GM12878 (cell line): ENCODE data around the gene RAB3IL1. TPM values are rescaled to one million over a fixed set of nuclear protein-coding genes. Genes with fewer than 3 reads are reported as not detected.

Experiments used
- ATAC-seq: fragments of 200-7000 bp; cut with Tn5 transposase; 3 replicates; pipeline ENCODE4 v1.9.1; 2020; ENCODE audit warnings: mild to moderate bottlenecking, moderate library complexity
- BruUV-seq: library from RNA; stranded (reverse); fragments of 400-500 nt; replicated peaks from 2 replicates; lab custom pipeline; 2021; lab: Mats Ljungman, UMichigan
- CTCF ChIA-PET: fragments of 300-600 bp; sonication (Branson Sonifier 250); formaldehyde crosslinking; extraction: SDS; loops from one replicate; lab custom pipeline; 2021; ENCODE audit warnings: inconsistent platforms; lab: Yijun Ruan, JAX
- POLR2A ChIA-PET: fragments of 350-600 bp; formaldehyde crosslinking; extraction: SDS; loops from one replicate; lab custom pipeline; 2021; ENCODE audit warnings: inconsistent platforms; lab: Charles Lee
- RAD21 ChIA-PET: fragments of 300-600 bp; sonication (Branson Sonifier 250); formaldehyde crosslinking; loops from one replicate; lab custom pipeline; 2023; ENCODE audit warnings: antibody characterized with exemption; ENCODE audit not compliant: unreplicated experiment; lab: Charles Lee
- SMC1A ChIA-PET: fragments of 300-600 bp; sonication (Branson Sonifier 250); formaldehyde crosslinking; loops from one replicate; lab custom pipeline; 2023; ENCODE audit not compliant: unreplicated experiment, uncharacterized antibody; lab: Charles Lee
- DNase-seq: peaks from one replicate; pipeline ENCODE4 v3.0.0-alpha.2; 2011; ENCODE audit warnings: low read depth, low spot score
- FAIRE-seq: peaks from 3 replicates; lab custom pipeline; 2011; peaks lifted over from hg19 to GRCh38; lab: Jason Lieb, UNC
- H2AFZ ChIP-seq: 2 replicates; pipeline ENCODE4 v1.6.0; 2011; ENCODE audit warnings: low read depth, low read length, control low read depth; ENCODE audit not compliant: control insufficient read depth
- H3K27ac ChIP-seq: 2 replicates; pipeline ENCODE4 v1.5.1; 2011; ENCODE audit warnings: control low read depth; ENCODE audit not compliant: control insufficient read depth, insufficient read depth
- H3K27me3 ChIP-seq, 2 experiments: replicated peaks in 1 of 2; 2 replicates each; pipeline versions ENCODE4 v1.6.0 to v1.6.1; 2011; ENCODE audit warnings: low read length in 1 of 2; ENCODE audit not compliant: control insufficient read depth in 2 of 2, insufficient read depth in 2 of 2
- H3K36me3 ChIP-seq, 2 experiments: 2 replicates each; pipeline ENCODE4 v1.5.1; 2011; ENCODE audit warnings: low read length in 1 of 2; ENCODE audit not compliant: control insufficient read depth in 2 of 2, insufficient read depth in 2 of 2
- H3K4me1 ChIP-seq: 2 replicates; pipeline ENCODE4 v1.6.1; 2011; ENCODE audit warnings: mild to moderate bottlenecking, low read length, moderate library complexity, mixed read lengths; ENCODE audit not compliant: control insufficient read depth, insufficient read depth
- H3K4me2 ChIP-seq: 2 replicates; pipeline ENCODE4 v1.6.0; 2011; ENCODE audit warnings: control low read depth; ENCODE audit not compliant: control insufficient read depth, insufficient read depth
- H3K4me3 ChIP-seq: fragments of 200-600 bp; sonication (generic); 2 replicates; pipeline ENCODE4 v1.5.1; 2016
- H3K79me2 ChIP-seq: 2 replicates; pipeline ENCODE4 v1.6.0; 2011; ENCODE audit warnings: low read length; ENCODE audit not compliant: control insufficient read depth, insufficient read depth
- H3K9ac ChIP-seq: 2 replicates; pipeline ENCODE4 v1.8.0; 2011; ENCODE audit warnings: low read length, control low read depth, mixed read lengths; ENCODE audit not compliant: control insufficient read depth, insufficient read depth
- H3K9me3 ChIP-seq: replicated peaks from 3 replicates; pipeline ENCODE4 v1.5.1; 2011; ENCODE audit warnings: mild to moderate bottlenecking, low read length; ENCODE audit not compliant: control insufficient read depth, insufficient read depth
- H4K20me1 ChIP-seq: 2 replicates; pipeline ENCODE4 v1.6.0; 2011; ENCODE audit not compliant: control insufficient read depth, insufficient read depth
- FOS ChIP-seq: IDR thresholded peaks from 3 replicates; pipeline ENCODE4 v1.6.1; 2011; ENCODE audit warnings: borderline replicate concordance; ENCODE audit not compliant: insufficient read length; ENCODE audit errors: extremely low read depth
- HCFC1 ChIP-seq: fragments of 150-350 bp; IDR thresholded peaks from 2 replicates; pipeline ENCODE4 v1.6.1; 2014; ENCODE audit warnings: low read length
- JUNB ChIP-seq: IDR thresholded peaks from 2 replicates; pipeline ENCODE4 v1.6.1; 2016; ENCODE audit warnings: antibody characterized with exemption, mild to moderate bottlenecking
- KDM1A ChIP-seq: fragments of 200-600 bp; sonication (generic); IDR thresholded peaks from 2 replicates; pipeline ENCODE4 v1.6.1; 2016; ENCODE audit warnings: borderline replicate concordance
- MYC ChIP-seq: IDR thresholded peaks from 2 replicates; pipeline ENCODE4 v1.6.1; 2011; ENCODE audit warnings: mild to moderate bottlenecking, low read length, moderate library complexity, inconsistent platforms; ENCODE audit not compliant: insufficient read depth, insufficient replicate concordance, insufficient read length, severe bottlenecking
- PAX5 ChIP-seq: IDR thresholded peaks from 2 replicates; pipeline ENCODE4 v1.6.1; 2011; ENCODE audit warnings: low read depth, low read length, borderline replicate concordance
- RAD51 ChIP-seq: fragments of 450-650 bp; IDR thresholded peaks from 2 replicates; pipeline ENCODE4 v1.6.1; 2016; ENCODE audit warnings: moderate library complexity, mild to moderate bottlenecking, inconsistent platforms
- RBBP5 ChIP-seq: fragments of 200-600 bp; sonication (generic); conservative IDR thresholded peaks from 2 replicates; pipeline ENCODE4 v1.6.1; 2016
- RFX5 ChIP-seq: IDR thresholded peaks from 2 replicates; pipeline ENCODE4 v1.6.1; 2011; ENCODE audit warnings: low read depth, low read length, improper control_type of control experiment
- RUNX3 ChIP-seq: IDR thresholded peaks from 2 replicates; pipeline ENCODE4 v1.6.1; 2012; ENCODE audit warnings: low read length, inconsistent platforms
- SPI1 ChIP-seq: IDR thresholded peaks from 2 replicates; pipeline ENCODE4 v1.6.1; 2011; ENCODE audit warnings: low read depth, mild to moderate bottlenecking, low read length, moderate library complexity, borderline replicate concordance; ENCODE audit not compliant: insufficient read depth
- SREBF2 ChIP-seq: IDR thresholded peaks from 2 replicates; pipeline ENCODE4 v1.6.1; 2012; ENCODE audit warnings: mild to moderate bottlenecking, low read length
- WGBS: methylation state at CpG from one replicate; pipeline ENCODE4 v1.1.6; 2016; ENCODE audit warnings: low lambda C conversion rate; ENCODE audit not compliant: insufficient replicate concordance, insufficient coverage; ENCODE audit errors: missing lambda C conversion rate; 5-methylcytosine and 5-hydroxymethylcytosine counted together
- in situ Hi-C: fragments of 300-500 bp; cut with MboI; formaldehyde crosslinking; loops from 9 replicates; pipeline ENCODE4 v1.14.3; 2018; ENCODE audit warnings: mixed read lengths
- intact Hi-C: fragments of 100-400 bp; cut with micrococcal nuclease; formaldehyde crosslinking; loops from one replicate; pipeline ENCODE4 v1.14.2; 2022; ENCODE audit not compliant: unreplicated experiment
- polyA plus RNA-seq, 11 experiments: library from polyadenylated mRNA; depleted of rRNA in 4 of 11; unstranded in 6 of 11; stranded (reverse) in 5 of 11; fragments of >200 nt; fragmentation: Nextera tagmentation in 4 of 11; fragmentation: Illumina TruSeq in 1 of 11; extraction: Ambion mirVana in 4 of 11; extraction: Trizol in 1 of 11; gene quantifications; 1 replicate in 1 of 11; 2 replicates in 10 of 11; pipeline versions ENCODE4 v1.2.1 to v1.2.3, GENCODE V29; 2011 to 2016; ENCODE audit warnings: inconsistent platforms in 2 of 11, missing spikeins in 2 of 11, low read depth in 1 of 11
- total RNA-seq, 4 experiments: library from RNA; depleted of rRNA in 3 of 4; stranded (reverse); fragments of >200 nt in 3 of 4; fragmentation: Illumina TruSeq in 1 of 4; extraction: Trizol in 1 of 4; gene quantifications; 2 replicates each; pipeline versions ENCODE4 v1.2.1 to v1.2.3, GENCODE V29; 2013 to 2021
- TF ChIP-seq, protein P1 (sequence below): IDR thresholded peaks from 2 replicates; pipeline ENCODE4 v1.6.1; 2012; ENCODE audit warnings: low read depth, low read length, improper control_type of control experiment

The RAB3IL1 gene
- total and polyA plus RNA-seq, 10 of the 15 experiments (the other 5 are each of a cell fraction or from before 2014, with no cell fraction given), result 0.04 TPM; not detected in 9

DNA sequence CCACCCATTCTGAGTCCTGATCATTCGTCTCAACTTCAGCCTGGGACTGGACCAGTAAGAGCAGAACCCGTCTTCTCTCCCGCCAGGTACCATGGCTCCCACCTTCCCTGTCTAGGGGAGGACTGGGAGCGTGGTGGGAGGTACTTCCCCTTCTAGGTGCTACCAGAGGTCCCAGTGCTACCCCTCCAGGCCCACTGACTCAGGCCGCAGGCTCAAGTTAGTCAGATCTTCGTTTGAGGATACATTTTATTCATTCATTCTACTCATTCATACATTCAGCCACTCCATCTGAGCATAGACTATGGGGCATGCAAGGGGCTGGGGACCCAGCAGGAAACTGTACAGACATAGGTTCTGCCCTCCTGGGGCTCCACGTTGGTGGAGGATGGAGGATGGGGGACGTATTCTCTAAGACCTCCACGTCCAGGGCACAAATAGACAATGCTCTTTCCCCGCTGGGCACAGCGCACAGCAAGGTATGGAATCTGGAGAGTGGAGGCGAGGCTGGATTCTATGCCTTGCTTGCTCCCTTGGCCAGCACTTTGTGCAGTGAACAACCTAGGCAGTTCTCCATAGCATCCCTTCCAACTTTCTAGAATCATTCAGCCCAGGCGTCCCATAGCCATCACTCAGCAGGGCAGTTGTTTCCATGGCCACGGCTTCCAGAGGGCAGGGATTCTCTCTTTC lies 1.0 kb upstream of the RAB3IL1 start:
- H2AFZ ChIP-seq, result no peak overlapping the region
- H3K36me3 ChIP-seq, result no peaks in the 10 kb centered on the region
- SMC1A ChIA-PET, result no interaction called here
- in situ Hi-C loops, result no loop called here
- H4K20me1 ChIP-seq, result no peaks in the 10 kb centered on the region
- CTCF ChIA-PET, result no interaction called here
- DNase-seq (no peak), FAIRE-seq (no peak), ATAC-seq (no peak)
- H3K9me3 ChIP-seq, result no peaks in the 10 kb centered on the region
- H3K9ac ChIP-seq, result no peak overlapping the region
- H3K4me3 ChIP-seq, result no peak overlapping the region
- WGBS, result 39% methylated on average over 14 of the region's 14 CpGs
- H3K4me2 ChIP-seq, result no peak overlapping the region
- peaks cover 6 to 9% of the 10 kb centered on the region in 2 experiments; a peak in 3 of 4 replicates for H3K27me3 ChIP-seq
- no peak overlapping the region for H3K27ac ChIP-seq
- H3K79me2 ChIP-seq, result no peaks in the 10 kb centered on the region
- intact Hi-C loops, result no loop called here
- TF ChIP-seq RUNX3 (no peak), FOS (no peak), KDM1A (no peak), PAX5 (no peak), RAD51 (no peak), RFX5 (no peak), HCFC1 (no peak), MYC (no peak), SPI1 (no peak), JUNB (no peak), RBBP5 (no peak), SREBF2 (no peak)
- TF ChIP-seq, protein P1, sequence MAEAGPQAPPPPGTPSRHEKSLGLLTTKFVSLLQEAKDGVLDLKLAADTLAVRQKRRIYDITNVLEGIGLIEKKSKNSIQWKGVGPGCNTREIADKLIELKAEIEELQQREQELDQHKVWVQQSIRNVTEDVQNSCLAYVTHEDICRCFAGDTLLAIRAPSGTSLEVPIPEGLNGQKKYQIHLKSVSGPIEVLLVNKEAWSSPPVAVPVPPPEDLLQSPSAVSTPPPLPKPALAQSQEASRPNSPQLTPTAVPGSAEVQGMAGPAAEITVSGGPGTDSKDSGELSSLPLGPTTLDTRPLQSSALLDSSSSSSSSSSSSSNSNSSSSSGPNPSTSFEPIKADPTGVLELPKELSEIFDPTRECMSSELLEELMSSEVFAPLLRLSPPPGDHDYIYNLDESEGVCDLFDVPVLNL, result no peak
- POLR2A ChIA-PET, result no interaction called here
- no TSS peak for BruUV-seq
- H3K4me1 ChIP-seq, result no peaks in the 10 kb centered on the region
- RAD21 ChIA-PET, result no interaction called here
